CD4-positive, alpha-beta T cell treated with Interferon alpha-2 for 1 hour (primary cell): ENCODE measurements around the gene PTPRE.

Experiments used
- DNase-seq, 2 donors: peaks; one replicate each; pipeline ENCODE4 v3.0.0-alpha.2; 2020 to 2022

Gene PTPRE

GRCh38 chr10:127932521-127933270, 25.8 kb downstream of the PTPRE start:
- no peak for DNase-seq

- DNase-seq, result no peak
These were observed 26.4 kb downstream of the PTPRE start for GRCh38 chr10:127933271-127933670.

- DNase-seq, result no peak
These were observed 27.5 kb downstream of the PTPRE start for GRCh38 chr10:127934383-127934782.

- no peak for DNase-seq
These were observed 28.2 kb downstream of the PTPRE start for GRCh38 chr10:127935071-127935561.

DNA sequence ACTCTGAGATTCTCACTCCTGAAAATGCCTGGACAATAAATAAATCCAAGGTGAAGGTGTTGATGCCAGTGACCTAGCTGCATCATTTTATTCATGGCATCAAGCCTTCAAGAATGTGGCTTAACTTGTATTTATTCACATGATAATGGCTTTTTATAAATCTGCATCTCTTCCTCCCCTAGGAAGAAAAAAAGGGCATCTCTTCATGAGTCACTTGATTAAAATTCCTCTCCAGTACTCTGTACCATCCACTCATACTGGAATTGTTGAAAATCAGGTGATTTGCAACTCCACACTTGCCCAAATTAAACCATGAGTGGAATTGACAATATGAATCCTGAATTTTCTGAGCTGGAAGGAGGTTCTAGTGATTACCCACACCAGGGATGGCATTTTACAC, 30.2 kb downstream of the PTPRE start:
- DNase-seq, result no peak

- DNase-seq, result no peak
These were observed 31.1 kb downstream of the PTPRE start for GRCh38 chr10:127937915-127938463.

DNA sequence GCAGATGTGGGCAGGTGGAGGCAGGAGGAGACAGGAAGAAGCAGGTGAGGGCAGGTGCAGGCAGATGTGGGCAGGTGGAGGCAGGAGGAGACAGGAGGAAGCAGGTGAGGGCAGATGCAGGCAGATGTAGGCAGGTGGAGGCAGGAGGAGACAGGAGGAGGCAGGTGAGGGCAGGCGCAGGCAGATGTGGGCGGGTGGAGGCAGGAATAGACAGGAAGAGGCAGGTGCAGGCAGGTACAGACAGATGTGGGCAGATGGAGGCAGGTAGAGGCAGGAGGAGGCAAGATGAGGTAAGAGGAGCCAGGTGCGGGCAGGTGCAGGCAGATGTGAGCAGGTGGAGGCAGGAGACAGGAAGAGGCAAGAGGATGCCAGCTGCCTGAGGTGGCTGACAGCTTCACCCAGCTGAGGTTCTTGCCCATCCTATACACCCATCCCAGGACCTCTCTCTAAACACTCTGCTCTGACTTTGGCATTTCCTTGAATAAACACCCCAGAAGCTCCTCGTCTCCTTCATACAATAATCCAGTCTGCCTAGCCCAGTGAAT, 33.0 kb downstream of the PTPRE start:
- no peak for DNase-seq

DNA sequence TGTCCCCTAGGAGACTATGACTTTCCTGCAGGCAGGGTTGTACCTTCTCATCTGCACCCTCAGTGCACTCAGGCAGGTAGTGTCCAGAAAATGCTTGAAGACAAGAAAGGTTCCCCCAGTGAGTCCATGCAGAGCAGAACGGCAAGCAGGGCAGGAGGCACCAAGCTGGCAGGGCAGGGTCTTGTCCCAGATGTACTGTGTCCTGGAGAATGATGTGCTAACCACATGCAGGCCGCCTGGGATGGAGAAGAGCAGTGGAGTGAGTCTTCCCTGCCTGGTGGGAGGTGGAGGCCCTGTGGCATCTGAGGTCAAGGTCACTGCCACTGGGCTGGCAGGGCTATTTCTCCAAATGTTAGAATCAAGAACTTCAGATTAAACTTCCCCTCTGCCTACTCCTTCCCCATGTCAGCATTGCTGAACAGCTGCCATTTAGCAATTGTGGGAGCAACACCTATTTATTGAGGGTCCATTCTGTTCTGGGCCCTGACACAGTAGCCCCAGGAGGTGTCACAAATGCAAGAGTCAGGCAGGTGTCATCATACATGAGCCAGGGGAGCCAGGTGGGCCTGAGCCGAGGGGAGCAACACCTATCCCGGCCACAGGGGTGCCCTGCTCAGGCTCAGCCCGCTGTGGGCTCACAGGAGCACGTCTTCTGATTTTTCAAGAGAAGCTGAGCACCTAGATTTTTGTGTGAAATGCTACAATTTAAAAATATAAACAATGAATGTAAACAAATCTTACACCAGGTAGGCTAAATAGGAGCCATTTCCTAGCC, 34.1 kb downstream of the PTPRE start:
- no peak for DNase-seq

DNA sequence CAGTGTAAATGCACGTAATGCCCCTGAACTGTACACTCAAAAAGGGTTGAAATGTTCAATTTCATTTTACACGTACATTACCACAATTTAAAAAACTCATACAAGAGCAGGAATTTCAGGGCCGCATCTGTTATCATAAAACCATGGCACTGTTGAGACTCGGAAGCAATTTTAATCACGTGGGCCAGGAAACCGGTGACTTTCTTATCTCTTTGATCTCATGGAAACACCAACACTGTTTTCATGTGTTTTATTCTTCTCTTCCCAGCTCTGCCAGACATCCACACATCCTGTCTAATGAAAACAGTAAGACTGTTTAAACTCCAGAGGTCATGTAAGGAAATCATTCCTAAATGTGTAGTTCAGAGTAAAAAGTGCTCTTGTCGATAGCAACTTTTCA, 35.9 kb downstream of the PTPRE start:
- no peak for DNase-seq

- DNase-seq, result no peak
These were observed 36.5 kb downstream of the PTPRE start for GRCh38 chr10:127943336-127943910.

DNA sequence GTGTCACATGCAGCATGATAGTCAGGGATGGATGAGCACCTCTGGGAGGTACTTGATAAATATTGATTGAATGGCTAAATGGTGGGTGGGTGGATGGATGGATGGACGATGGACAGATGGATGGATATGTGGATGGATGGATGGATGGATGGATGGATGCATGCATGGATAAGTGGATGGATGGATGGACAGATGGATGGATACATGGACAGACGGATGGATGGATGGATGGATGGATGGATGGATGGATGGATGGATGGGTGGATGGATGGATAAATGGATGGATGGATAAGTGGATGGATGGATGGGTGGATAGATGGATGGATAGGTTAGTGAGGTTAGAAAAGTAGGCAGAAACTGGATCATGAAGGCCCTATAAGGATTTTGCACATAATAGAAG, 37.4 kb downstream of the PTPRE start:
- no peak for DNase-seq

DNA sequence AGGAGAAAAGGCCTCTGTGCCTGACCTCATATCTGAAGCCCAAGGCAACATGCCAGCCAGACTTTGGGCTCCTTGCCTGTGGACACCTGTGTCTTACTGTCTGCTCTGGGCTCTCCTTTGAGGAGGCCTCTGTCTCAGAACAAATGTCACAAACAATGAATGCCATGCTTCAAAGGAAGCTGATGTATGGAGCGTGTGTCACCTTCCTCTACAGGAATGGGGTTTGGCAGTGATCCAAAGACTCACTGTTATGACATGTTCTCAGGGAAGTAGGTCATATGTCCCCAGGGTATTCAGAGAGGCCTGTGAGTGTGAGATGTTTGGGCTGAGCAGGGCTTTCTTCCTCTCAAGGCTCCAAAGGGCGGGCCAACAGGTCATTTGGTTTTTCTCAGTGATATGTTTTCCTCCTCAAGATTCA, 38.4 kb downstream of the PTPRE start:
- DNase-seq, result peak; percentile 31 to 36

GRCh38 chr10:127945948-127946711, 39.2 kb downstream of the PTPRE start:
- no peak for DNase-seq

- DNase-seq, result no peak
These were observed 40.3 kb downstream of the PTPRE start for GRCh38 chr10:127947211-127947610.

GRCh38 chr10:127948791-127949190, 41.9 kb downstream of the PTPRE start:
- no peak for DNase-seq

- DNase-seq, result no peak
These were observed 42.9 kb downstream of the PTPRE start for GRCh38 chr10:127949831-127950230.

DNA sequence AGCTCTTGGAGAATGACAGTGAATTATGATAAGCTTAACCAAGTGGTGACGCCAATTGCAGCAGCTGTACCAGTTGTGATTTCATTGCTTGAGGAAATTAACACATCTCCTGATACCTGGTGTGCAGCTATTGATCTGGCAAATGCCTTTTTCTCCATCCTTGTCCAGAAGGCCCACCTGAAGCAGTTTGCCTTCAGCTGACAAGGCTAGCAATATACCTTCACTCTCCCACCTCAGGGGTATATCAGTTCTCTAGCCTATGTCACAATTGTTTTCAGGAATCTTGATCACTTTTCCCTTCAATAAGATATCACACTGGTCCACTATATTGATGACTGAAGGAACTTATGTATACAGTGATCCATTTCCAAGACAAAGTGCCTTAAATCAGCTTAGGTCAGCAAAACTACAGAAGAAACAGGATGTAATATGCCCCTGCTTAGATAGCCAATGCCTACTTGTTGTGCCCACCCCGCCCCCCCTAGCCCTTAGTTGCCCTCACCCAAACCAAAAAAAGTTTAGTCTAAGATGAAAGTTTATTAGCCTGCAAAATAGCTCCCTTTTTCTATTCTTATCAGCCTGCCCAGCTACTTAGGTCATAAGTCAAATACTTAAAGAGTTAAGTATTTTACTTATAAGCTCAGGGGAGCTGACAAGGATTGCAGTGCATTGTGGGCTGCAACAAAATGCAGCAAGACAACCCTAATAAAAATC, 45.1 kb downstream of the PTPRE start:
- DNase-seq, result no peak

DNA sequence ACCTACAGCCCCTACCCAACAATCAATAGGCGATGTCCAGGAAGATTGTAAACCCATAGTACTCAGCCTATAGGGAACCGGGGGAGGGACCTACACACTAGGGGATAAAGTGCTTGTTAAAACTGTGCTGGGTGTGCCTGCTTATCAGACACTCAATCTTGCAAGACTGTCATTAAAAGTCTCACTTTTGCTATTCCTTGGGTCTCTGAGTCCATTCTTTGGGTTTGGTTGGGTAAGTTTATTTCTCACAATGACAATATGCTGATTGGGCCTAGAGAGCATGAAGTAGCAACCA, 45.6 kb downstream of the PTPRE start:
- DNase-seq, result no peak

DNA sequence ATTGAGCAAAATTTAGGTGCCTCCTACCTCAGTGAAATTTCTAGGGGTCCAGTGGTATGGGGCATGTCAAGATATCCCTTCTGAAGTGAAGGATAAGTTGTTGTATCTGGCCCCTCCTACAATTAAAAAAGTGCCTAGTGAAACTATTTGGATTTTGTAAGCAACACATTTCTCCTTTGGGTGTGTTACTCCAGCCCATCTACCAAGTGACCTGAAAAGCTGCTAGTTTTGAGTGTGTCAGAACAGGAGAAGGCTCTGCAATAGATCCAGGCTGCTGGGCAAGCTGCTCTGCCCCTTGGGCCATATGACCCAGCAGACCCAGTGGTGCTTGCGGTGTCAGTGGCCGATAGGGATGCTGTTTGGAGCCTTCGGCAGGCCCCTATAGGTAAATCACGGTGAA, 46.0 kb downstream of the PTPRE start:
- DNase-seq, result no peak

GRCh38 chr10:127953876-127954275, 47.0 kb downstream of the PTPRE start:
- DNase-seq, result no peak

- no peak for DNase-seq
These were observed 52.5 kb downstream of the PTPRE start for GRCh38 chr10:127959428-127959827.

- DNase-seq, result no peak
These were observed 54.2 kb downstream of the PTPRE start for GRCh38 chr10:127961071-127961470.
